AG20443 (cell line): ENCODE data around the gene NRXN3.

Source experiments
- DNase-seq: peaks from one replicate; pipeline ENCODE4 v3.0.0; 2012; ENCODE audit warnings: low spot score, mixed read lengths

NRXN3 gene

DNA sequence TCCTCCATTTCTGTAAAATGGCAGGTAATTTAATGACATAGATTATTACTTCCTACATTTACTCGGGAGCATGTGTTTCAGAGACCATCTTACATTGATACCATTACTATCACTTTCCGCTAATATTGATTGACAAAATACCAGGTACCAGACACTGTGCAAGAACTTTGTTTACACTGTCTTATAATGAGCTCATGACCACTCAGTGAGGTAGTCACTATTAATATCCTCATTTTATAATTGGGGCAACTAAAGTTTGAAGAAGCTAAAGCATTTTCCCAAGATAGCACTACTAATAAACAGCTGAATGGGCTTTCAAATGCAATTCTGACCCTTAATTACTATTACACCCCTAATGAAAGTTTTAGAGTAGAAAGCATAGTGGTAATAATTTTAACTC, 1306.4 kb downstream of the NRXN3 start:
- no peak for DNase-seq

DNA sequence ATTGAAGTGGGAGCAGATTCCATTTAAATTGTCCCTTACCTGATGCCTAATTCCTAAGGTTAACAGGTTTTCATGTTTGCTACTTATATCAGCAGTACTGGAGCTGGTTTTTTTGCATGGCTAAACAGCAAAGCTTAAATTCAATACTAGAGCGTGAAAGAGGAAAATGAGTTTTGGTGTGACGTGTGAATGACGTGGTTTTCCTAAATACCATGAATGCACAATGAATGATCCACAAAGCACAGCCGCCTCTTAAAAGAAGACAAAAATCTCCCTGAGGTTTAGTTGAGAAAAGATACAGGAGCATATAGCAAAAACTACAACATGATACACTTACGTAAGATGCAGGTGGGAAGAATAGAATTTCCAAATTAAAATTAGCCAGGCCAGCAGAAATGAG, 1310.0 kb downstream of the NRXN3 start:
- DNase-seq, result no peak

DNA sequence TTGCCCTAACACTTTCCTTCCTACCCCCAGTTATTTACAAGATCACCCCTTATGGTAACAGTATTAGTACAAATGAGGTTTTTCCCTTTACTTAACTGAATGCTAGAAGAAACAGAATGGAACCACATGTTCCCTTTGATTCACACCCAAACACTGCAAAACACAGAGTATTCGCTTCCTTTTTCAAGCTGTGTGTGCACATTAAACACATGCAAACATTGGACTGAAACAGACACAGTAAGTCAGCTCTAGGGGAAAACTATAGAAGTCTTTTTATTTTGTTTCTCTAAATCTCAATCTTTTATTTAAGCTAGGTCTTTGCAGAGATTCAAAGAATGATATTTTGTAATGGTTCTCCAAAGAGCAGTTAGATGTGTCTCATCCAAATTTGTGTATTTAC, 1312.7 kb downstream of the NRXN3 start:
- no peak for DNase-seq

DNA sequence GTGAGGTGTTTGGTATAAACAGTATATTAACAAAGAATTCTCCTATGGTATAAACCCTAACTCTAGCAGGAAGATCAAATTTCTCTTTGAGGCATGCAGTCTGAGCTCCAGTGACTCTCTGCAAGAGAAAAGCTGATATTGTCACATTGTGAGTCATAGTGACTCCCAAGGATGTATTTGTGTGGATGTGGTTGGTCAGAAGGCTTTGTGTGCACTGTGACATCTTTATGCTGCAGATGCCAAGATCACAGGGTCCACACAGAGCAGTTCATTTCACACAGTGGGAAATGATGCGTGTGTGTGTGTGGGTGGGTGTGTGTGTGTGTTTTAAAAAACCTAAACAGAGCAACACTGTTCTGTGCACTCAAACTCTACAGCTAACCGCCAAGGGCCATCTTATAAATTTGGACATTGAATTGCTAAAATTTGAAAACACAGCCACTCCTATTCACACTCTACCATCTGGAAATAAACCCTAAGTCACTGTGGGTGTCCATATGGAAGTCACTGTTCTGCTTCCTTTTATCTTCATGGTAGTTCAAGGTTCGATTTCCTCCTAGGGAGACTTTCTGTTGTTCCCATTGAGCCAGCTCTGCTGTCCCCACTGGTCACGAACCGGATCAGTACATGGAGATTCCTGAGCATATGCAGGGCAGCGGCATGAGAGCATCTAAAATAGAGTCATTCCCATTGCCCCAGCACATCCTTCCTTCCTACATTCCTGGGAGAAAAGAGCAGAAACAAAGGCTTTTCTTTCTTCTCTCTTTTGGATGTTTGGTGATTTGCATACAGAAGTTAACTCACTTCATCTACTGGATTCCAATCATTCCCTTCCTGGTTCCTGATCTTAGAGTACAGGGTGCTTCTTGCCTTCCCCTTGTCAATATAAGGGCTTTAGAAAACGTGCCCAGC, 1313.6 kb downstream of the NRXN3 start:
- peak; percentile 20 for DNase-seq

DNA sequence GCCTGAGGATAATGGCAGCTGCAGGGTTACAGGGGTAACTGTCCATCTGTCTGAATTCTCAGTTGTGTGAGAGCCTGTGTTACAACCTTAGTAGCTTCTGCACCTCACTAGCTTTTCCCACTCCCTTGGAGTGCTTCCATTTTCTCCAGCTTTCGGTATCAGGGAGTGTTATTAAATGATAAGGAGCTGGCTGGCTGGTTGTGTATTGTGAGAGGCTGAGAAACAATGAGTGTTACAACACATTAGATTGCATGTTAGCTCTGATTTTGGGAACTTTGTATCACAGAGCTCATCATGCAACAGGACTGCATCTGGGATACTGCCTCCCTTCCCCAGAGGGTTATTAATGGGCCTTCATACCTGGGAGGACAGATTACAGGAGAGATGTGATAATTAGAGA, 1317.5 kb downstream of the NRXN3 start:
- no peak for DNase-seq

DNA sequence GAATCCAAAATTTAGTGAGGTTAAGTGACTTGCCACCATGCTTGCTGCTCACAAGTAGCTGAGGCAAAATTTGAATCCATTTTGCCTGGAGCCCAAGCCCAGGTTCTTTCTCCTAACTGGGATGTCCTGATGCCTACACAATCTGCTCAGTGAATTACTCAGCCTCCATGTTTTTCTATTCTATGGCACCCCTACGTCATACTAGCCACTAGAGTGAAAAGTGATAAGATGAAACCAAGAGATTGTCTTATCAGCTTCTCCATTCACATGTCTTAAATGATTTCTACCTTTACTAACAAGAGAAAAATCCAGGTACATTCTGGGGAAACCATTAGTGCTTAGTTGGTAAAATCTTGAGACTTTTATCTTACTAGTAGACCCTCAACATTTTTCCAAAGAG, 1321.0 kb downstream of the NRXN3 start:
- no peak for DNase-seq

DNA sequence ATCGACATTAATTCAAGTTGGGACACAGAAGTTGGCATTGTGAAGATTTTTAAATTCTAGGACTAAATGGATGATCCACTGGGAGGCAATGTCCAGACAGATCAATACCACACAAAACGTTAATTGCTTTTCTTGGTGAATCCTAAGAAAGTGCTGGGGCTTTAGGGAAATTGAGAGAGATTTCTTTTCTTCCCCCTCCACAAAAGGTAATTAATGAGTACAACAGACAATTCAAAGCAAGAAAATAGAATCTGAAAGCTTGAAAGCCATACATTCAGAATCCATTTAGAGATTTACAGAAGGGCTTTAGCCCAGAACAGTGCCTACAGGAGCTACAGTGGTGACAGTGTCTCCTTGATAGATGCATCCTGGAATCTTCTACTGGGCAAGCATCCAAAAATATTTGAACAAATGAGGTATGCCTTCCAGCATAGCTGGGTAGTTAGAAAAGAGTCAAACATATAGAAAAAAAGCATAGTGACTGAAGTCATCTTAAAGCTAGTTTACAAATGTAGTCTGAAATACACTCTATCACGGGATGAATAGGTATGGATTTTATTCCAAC, 1323.0 kb downstream of the NRXN3 start:
- DNase-seq, result no peak

DNA sequence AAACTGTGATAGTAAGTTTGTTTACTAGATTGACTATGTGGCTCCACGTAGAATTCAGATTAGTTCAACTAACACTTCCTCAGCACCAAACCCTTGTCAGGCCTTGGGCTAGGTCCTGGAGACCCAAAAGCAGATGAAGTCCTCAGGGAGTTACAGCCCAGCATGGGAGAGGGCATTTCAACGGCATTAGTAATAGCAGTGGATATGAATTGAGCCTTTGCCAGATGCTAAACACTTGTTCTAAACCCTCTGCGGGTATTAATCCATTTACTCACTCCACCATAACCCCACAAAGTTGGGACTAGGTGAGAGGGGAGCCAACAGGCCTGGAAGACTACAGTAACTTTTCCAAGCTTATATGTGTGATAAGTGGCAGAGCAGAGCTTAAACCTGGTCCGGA, 1326.5 kb downstream of the NRXN3 start:
- no peak for DNase-seq

DNA sequence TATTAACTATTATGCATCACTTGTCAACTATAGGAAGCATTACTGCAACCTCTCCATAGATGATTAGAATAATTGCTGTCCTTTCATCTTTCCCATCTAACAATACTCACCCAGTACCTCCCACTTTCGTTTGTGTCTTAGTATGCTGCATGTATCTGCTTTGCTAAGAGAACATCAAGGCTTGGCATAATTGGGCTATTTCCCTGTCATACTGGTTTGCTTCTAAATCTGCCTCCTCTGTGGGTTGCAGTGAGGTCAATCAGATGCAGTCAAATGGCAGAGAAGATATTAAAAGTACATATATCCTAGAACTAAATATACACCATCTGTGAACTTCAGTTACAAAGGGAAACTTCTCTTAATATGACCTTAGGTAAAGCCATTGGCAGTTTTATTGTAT, 1330.3 kb downstream of the NRXN3 start:
- DNase-seq, result no peak

DNA sequence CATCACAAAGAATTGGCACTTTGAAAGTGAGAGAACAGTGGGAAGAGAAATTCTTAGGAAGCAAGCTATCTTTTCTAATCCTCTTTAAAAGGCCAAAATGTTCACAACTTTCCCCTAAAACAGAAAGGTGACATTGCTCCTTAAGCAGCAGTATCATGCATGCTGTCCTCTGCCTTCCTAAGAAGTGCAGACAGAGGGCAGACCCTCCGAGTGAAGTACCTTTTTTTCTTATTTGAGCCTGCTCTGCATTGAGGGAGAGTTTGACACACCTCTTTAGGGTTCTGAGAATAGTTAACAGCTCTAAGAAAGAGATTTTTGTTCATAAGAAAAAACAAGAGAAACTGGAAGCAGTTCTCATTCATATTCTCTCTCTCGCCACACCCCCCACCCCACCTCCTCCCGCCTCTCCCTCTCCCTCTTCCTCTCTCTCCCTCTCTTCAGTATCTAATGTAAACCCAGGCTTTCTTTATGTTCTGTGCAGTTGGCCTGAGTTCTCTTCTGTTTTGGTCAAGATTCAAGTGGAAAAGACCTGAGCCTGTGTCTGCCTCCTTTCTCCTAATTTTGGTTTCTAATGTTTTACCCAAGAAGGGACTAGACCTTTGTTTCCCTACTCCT, 1332.1 kb downstream of the NRXN3 start:
- DNase-seq, result no peak

DNA sequence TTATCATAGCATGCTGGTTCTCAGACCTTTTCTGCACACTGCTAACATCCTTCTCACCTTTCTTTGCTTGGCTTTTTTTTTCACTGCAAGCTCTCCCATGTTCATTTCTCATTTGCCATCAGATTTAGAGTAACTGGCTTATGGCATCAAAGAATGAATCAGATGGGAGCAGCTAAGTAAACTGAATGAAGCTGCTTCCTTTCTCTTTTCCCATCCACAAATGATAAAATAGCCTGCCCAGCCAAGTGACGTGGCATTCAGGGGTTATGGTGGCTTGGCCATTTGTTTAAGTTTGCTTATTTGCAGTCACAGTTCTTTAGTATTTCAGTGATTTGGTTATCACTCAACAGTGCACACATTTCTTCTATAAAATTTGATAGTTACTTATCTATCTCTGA, 1332.6 kb downstream of the NRXN3 start:
- no peak for DNase-seq

DNA sequence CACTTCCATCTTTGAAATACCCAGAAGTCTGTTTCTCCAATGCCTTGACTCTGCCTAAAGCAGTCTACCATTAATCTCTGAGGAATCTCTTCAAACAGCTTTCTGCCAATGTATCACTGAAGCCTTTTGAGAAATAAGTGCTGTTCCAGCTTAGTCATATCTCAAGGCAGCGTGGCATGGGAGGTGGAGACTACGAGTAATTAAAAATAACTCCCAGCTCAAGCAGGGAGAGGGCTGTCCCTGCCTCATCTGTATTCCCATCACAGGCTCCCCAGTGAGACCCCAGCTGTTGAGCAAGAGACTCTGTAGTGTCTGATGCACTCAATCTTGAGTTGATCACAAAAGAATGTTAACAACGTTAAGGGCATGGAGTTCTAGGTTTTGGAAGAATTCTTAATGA, 1340.5 kb downstream of the NRXN3 start:
- peak; percentile 52 for DNase-seq

DNA sequence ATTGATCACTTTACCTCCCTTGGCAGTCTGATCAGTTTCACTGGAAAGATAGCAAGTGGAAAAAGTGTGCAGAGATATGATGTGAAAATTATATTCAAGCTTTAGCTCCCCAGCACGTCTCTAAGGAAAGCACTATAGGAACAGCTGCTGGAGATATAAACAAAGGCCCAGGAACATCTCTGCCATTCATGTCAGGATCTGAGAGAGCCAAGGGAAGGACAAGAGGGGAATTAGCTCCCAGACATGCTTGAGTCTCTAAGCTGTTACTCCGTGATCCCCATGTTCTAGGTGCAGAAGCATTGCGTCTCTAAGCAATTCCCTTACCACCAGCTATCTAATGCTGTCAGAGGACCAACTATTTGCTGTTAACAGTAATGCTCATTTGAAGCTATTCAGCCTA, 1341.0 kb downstream of the NRXN3 start:
- no peak for DNase-seq

DNA sequence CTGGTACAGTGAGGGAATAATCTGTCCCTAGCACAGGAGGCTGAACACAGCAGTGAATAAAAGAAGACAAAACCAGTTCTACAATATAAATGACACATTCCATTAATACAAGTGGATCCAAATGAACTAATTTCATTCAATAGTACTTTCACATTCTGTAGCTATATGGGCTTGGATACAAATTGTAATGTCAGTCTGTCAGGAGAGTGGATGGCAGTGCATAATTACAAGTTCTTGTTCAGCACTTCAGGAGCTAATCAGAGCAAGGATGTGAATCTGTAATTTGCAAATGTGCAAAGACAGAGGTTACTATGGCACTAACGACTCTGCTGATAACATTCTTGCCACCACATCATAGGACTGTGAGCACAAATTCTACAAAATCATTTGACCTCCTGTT, 1343.3 kb downstream of the NRXN3 start:
- no peak for DNase-seq

DNA sequence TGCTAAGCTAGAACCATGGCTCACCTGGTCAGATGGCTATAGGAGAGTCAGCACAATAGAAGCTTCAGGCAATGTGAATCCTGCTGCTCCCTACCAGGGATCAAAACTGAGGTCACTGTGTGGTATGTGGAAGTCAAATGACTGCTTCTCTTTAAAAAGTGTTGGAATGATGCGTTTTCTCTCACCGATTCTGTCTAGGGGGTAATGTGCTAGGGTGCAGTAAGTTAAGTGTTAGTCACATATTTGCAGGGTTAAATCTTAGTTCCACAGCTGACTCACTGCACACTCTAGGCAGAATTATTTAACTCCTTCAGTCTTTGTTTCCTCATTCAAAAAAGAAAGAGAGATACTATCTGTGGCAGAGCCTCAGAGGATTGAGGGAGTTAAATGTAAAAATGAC, 1344.5 kb downstream of the NRXN3 start:
- DNase-seq, result no peak

DNA sequence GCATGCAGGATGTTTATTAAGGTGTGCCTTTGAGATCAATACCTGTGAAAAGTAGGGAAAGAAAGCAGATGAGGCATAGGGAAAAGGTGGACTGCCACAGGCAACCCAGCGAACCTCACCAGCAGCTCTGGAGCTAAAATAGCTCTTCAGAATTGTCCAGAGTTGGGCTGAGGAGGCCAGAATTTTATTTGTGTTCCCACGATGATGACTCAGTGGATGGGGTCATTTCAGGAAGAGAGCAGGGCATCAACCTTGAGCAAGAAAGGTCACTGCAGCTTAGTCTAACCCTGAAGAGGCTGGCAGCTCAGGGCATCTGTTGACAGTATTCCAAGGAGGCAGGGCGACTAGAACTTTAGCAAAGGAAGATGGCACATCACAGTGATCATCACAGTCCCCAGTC, 1345.0 kb downstream of the NRXN3 start:
- DNase-seq, result peak; percentile 6

DNA sequence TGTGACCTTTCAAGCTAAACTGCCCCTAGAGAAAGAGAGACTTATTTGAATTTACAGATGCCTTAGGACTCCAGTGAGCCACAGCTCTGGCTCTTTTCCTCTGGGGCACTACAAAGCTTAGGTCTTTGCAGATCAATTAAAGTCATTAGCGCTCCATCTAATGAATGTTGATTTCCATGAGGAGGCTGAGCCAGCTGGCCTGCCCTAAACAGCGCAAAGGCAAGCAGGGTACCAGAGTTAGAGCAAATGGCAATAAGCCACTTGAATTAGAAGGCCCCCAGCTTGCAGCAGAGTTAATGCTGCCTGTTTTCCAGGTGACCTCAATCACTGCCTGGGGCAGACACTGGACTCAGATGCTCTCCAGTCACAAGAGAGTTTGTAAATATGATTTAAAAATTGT, 1345.8 kb downstream of the NRXN3 start:
- DNase-seq, result no peak

DNA sequence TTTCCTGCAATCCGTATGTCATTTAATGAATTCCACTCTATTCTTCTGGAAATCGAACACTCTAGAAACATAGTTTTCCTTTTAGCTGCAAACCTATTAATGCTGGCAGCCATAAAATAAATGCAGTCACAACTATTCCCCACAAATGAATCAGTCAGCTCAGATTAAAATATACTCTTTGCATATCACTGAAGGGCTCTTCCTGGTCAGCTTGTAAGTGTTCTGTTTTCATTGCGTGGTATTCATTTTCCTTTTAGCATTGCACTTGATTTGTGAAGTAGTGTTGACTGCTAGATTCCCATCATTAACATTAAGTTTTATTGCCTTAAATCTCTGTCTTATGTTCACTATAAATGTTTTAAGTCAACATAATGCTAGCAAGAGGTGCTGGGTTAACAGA, 1355.2 kb downstream of the NRXN3 start:
- DNase-seq, result no peak

DNA sequence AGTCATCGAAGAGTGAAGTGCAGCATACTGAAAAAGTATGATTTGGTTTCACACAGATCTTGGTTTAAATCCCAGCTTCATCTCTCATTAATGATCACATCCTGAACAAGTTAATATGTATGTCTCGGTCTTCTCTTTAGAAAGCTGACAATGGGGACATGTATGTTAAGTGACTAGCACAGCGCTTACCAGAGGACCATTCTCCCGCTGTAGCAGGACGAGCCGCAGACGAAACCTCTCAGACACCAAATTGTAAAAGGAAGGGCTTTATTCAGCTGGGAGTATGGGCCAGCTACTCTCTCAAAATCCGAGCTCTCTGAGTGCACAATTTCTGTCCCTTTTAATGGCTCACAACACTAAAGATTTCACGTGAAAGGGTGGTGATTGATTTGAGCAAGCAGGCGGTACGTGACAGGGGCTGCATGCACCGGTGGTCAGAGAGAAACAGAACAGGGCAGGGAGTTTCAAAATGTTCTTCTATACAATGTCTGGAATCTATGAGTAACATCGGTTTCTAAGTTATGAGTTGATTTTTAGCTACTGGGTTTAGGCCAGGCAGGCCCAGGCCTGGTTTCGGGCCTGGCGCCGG, 1358.7 kb downstream of the NRXN3 start:
- DNase-seq, result no peak

DNA sequence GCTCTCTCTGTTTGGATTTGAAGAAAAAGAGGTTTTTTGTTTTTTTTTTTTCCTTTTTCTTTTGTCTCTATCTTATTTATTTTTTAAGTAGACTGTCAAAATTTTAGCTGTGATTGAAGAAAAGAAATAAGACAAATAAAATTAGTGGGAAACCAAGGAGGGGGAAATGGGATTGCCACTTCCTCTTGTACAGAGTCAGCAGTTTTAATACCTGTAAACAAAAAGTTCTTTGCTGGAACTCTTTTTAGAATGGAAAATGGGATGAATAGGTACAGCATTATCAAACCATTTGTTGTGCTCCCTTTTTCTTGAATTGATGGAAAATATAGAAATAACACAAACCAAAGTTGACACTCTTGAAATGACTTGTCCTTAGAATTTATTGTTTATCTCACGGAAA, 1360.4 kb downstream of the NRXN3 start:
- no peak for DNase-seq

DNA sequence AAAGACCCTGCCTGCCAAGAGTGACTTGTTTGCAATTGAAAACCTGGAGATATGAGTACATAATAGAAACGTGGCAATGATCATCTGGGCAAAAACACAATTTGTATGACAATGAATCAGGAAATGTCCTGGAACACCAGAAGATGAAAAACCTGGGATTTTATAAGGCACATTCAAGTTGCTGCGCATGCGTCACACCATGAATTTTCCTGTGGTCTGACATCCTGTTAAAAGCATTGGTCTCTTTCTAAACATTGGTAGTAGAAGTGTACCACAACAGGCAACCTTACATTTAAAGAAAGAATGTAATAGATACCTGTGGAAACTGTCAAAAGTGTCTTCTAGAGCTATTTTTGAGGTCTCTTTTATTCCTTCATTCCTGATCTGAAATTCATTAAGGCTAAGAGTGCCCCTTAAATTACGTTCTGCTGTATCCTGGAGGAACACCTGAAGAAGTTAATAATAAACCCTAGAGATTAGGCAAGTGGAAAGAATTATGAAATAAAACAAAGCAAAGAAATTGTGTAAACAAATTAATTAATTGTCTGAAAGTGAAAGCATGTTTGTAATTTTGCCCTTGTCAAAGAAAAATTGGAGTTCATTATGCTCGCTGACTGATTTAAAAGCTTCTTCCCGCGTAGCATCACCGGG, 1364.7 kb downstream of the NRXN3 start:
- no peak for DNase-seq

DNA sequence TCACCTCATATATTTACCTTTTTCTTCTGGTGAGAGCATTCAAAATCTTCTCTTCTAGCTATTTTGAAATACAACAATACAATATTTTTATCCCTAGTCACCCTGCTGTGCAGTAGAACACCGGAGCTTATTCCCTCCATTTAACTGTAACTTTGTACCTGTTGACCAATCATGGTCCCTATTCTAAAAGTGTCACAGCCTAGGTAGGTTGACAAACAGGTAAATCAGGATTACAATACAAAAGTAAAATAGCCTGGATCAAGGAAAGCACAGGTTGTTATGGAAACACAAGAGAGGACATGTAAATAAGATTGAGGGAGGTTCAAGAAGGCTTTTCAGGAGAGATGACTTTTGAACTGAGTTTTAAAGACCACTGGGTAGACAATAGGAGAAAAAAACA, 1370.2 kb downstream of the NRXN3 start:
- DNase-seq, result no peak

DNA sequence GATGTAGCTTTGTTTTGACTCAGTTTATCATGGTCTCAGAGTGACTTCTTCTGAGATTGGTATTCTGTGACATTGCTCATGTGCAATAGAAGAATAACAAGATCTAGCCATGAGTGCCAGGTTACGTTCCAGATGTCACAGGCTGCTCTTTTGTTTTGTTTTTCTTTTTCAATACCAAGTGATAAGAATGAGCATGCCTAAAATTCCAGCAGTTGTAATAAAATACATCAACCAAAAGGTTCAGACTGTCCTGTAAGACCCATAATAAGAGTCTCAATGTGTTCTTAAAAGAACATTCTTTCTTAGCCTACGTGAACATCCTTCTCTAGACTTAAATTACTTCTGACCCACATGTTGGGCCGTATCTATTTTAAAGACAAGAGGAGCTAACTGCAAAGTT, 1371.9 kb downstream of the NRXN3 start:
- no peak for DNase-seq
